Measurements from ENCODE around the gene CD247. TPM values are rescaled to one million over a fixed set of nuclear protein-coding genes. Genes with fewer than 3 reads are reported as not detected.

Gene CD247
- total and polyA plus RNA-seq, 10 of the 15 experiments (the other 5 are each of a cell fraction or from before 2014, with no cell fraction given) = 0.10 to 0.77 (median 0.30) TPM

DNA sequence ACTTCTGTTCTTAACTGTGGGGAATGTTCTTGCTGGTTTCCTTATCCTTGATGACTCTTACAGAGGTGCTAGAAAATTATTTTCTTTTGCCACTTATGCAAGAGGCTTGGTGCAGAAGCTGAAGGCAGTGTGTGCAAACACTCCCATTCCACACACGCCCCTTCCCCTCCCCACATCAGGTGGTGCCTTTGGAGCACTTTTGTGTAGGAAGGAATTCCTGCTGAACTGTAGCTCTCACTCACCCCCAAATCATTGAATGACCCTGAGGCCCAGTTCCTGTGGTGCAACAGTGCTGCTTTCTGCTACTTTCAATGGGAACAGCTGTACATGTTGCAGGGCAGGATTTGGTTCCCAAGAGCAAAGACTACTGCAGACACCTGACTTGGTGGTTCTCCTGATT, 101.8 kb downstream of the CD247 start:
- H3K27me3 ChIP-seq (replicated peaks in 1 of 2; ENCODE audit: control insufficient read depth in 2 of 2, insufficient read depth in 2 of 2, low read length in 1 of 2) = no peaks in the 10 kb centered on the region
- RAD21 ChIA-PET (ENCODE audit: unreplicated experiment) = interaction anchor here (1.4 kb wide), 1 partner anchor 148 kb away, joined by 3 read pairs; no protein-coding TSS in a partner anchor
- H2AFZ ChIP-seq (ENCODE audit: control insufficient read depth, low read depth, low read length) = no peak overlapping the region
- H3K9ac ChIP-seq (ENCODE audit: control insufficient read depth, insufficient read depth, low read length) = no peak overlapping the region
- 83% methylated on average over 1 of the region's 1 CpG for WGBS (ENCODE audit: insufficient coverage, insufficient replicate concordance, low lambda C conversion rate, missing lambda C conversion rate)
- no peaks in the 10 kb centered on the region for H3K9me3 ChIP-seq (replicated peaks; ENCODE audit: control insufficient read depth, insufficient read depth, low read length)
- in situ Hi-C loops (cut with MboI) = no loop called here
- no peak for ATAC-seq
- H4K20me1 ChIP-seq (ENCODE audit: control insufficient read depth, insufficient read depth) = no peaks in the 10 kb centered on the region
- TF ChIP-seq CBFB (IDR thresholded peaks at IDR 0.05; ENCODE audit: low read depth) = no peak
- no peak for FAIRE-seq
- intact Hi-C loops (cut with micrococcal nuclease; ENCODE audit: unreplicated experiment) = no loop called here
- BruUV-seq (replicated peaks) = no TSS peak
- CTCF ChIA-PET = interaction anchor here (0.7 to 1.6 kb wide), 2 partner anchors 137 to 149 kb away, joined by 4 to 6 read pairs; no protein-coding TSS in a partner anchor
- no peak overlapping the region for H3K4me3 ChIP-seq
- H3K4me2 ChIP-seq (ENCODE audit: control insufficient read depth, insufficient read depth) = no peak overlapping the region
- peaks cover 10 to 11% of the 10 kb centered on the region in 2 experiments; a peak in 3 of 4 replicates for H3K36me3 ChIP-seq (ENCODE audit: control insufficient read depth in 2 of 2, insufficient read depth in 2 of 2, low read length in 1 of 2)
- SMC1A ChIA-PET (ENCODE audit: uncharacterized antibody, unreplicated experiment) = interaction anchor here (0.8 to 1.3 kb wide), 3 partner anchors 9 to 149 kb away, joined by 3 read pairs; no protein-coding TSS in a partner anchor
- POLR2A ChIA-PET = no interaction called here
- H3K27ac ChIP-seq (ENCODE audit: control insufficient read depth, insufficient read depth) = no peak overlapping the region
- no peaks in the 10 kb centered on the region for H3K79me2 ChIP-seq (ENCODE audit: control insufficient read depth, insufficient read depth, low read length)
- no peak for DNase-seq (ENCODE audit: low read depth, low spot score)
- no peaks in the 10 kb centered on the region for H3K4me1 ChIP-seq (ENCODE audit: control insufficient read depth, insufficient read depth, low read length)

DNA sequence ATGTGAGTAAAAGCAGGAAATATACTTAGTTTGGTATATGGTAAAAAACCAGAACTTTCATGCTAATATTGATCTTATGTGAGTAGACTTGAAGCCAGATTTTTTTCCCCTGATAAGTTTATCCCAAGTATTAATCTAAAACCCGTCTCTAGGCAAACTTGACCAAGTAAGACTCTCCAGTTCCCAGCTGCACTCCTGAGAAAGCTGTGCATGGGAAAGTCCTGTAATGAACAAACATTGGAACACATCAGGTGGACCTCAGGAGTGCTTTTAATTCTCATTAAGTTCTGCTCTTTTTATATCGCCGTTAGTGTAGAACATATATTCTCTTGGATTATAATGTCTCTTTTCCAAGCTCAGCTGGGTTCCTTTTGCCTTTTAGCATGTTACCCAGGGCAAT, 105.0 kb downstream of the CD247 start:
- no peaks in the 10 kb centered on the region for H3K4me1 ChIP-seq (ENCODE audit: control insufficient read depth, insufficient read depth, low read length)
- H3K79me2 ChIP-seq (ENCODE audit: control insufficient read depth, insufficient read depth, low read length) = no peaks in the 10 kb centered on the region
- intact Hi-C loops (cut with micrococcal nuclease; ENCODE audit: unreplicated experiment) = no loop called here
- FAIRE-seq (no peak), ATAC-seq (no peak), DNase-seq (ENCODE audit: low read depth, low spot score) (no peak)
- H3K36me3 ChIP-seq (ENCODE audit: control insufficient read depth in 2 of 2, insufficient read depth in 2 of 2, low read length in 1 of 2) = peaks cover 10 to 11% of the 10 kb centered on the region in 2 experiments; a peak in 3 of 4 replicates
- ChIA-PET POLR2A (no interaction called here), SMC1A (ENCODE audit: uncharacterized antibody, unreplicated experiment) (interaction anchor here (0.6 to 1.6 kb wide), 6 partner anchors 11 to 145 kb away, joined by 3 to 7 read pairs (median 4); no protein-coding TSS in a partner anchor), CTCF (interaction anchor here (1.1 to 1.6 kb wide), 5 partner anchors 9 to 145 kb away, joined by 3 to 4 read pairs (median 3); no protein-coding TSS in a partner anchor), RAD21 (ENCODE audit: unreplicated experiment) (interaction anchor here (1.2 to 1.4 kb wide), 2 partner anchors 11 to 145 kb away, joined by 3 to 8 read pairs; no protein-coding TSS in a partner anchor)
- 98% methylated on average over 3 of the region's 3 CpGs for WGBS (ENCODE audit: insufficient coverage, insufficient replicate concordance, low lambda C conversion rate, missing lambda C conversion rate)
- H3K9me3 ChIP-seq (replicated peaks; ENCODE audit: control insufficient read depth, insufficient read depth, low read length) = no peaks in the 10 kb centered on the region
- no peak overlapping the region for H3K4me2 ChIP-seq (ENCODE audit: control insufficient read depth, insufficient read depth)
- in situ Hi-C loops (cut with MboI) = no loop called here
- BruUV-seq (replicated peaks) = no TSS peak
- H2AFZ ChIP-seq (ENCODE audit: control insufficient read depth, low read depth, low read length) = no peak overlapping the region
- no peak overlapping the region for H3K4me3 ChIP-seq
- no peak for TF ChIP-seq KAT2A (conservative IDR thresholded peaks at IDR 0.05; ENCODE audit: control insufficient read depth, low read depth, low read length)
- no peak for TF ChIP-seq SMAD5 (IDR thresholded peaks at IDR 0.05; ENCODE audit: low read depth)
- no peak for TF ChIP-seq EED (IDR thresholded peaks at IDR 0.05; ENCODE audit: low read depth)
- TF ChIP-seq BHLHE40 (IDR thresholded peaks at IDR 0.05; ENCODE audit: borderline replicate concordance in 1 of 2, low read depth in 2 of 2, low read length in 1 of 2) = no peak
- TF ChIP-seq RELA (IDR thresholded peaks at IDR 0.05; ENCODE audit: borderline replicate concordance, partially characterized antibody) = no peak
- TF ChIP-seq, protein P1, sequence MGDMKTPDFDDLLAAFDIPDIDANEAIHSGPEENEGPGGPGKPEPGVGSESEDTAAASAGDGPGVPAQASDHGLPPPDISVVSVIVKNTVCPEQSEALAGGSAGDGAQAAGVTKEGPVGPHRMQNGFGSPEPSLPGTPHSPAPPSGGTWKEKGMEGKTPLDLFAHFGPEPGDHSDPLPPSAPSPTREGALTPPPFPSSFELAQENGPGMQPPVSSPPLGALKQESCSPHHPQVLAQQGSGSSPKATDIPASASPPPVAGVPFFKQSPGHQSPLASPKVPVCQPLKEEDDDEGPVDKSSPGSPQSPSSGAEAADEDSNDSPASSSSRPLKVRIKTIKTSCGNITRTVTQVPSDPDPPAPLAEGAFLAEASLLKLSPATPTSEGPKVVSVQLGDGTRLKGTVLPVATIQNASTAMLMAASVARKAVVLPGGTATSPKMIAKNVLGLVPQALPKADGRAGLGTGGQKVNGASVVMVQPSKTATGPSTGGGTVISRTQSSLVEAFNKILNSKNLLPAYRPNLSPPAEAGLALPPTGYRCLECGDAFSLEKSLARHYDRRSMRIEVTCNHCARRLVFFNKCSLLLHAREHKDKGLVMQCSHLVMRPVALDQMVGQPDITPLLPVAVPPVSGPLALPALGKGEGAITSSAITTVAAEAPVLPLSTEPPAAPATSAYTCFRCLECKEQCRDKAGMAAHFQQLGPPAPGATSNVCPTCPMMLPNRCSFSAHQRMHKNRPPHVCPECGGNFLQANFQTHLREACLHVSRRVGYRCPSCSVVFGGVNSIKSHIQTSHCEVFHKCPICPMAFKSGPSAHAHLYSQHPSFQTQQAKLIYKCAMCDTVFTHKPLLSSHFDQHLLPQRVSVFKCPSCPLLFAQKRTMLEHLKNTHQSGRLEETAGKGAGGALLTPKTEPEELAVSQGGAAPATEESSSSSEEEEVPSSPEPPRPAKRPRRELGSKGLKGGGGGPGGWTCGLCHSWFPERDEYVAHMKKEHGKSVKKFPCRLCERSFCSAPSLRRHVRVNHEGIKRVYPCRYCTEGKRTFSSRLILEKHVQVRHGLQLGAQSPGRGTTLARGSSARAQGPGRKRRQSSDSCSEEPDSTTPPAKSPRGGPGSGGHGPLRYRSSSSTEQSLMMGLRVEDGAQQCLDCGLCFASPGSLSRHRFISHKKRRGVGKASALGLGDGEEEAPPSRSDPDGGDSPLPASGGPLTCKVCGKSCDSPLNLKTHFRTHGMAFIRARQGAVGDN (IDR thresholded peaks at IDR 0.05) = no peak
- no peak for TF ChIP-seq MTA2 (IDR thresholded peaks at IDR 0.05; ENCODE audit: low read depth)
- no peak overlapping the region for H3K9ac ChIP-seq (ENCODE audit: control insufficient read depth, insufficient read depth, low read length)
- H4K20me1 ChIP-seq (ENCODE audit: control insufficient read depth, insufficient read depth) = no peaks in the 10 kb centered on the region
- no peaks in the 10 kb centered on the region for H3K27me3 ChIP-seq (replicated peaks in 1 of 2; ENCODE audit: control insufficient read depth in 2 of 2, insufficient read depth in 2 of 2, low read length in 1 of 2)
- no peak overlapping the region for H3K27ac ChIP-seq (ENCODE audit: control insufficient read depth, insufficient read depth)
